Gastroesophageal sphincter (tissue), 4 donors: ENCODE measurements around the gene ANO10. TPM values are rescaled to one million over a fixed set of nuclear protein-coding genes. Genes with fewer than 3 reads are reported as not detected.

Source experiments
- ATAC-seq: fragments of 150-250 bp; one replicate; pipeline ENCODE4 v1.9.1; 2016; ENCODE audit warnings: mild to moderate bottlenecking, moderate library complexity
- H3K27ac ChIP-seq, 4 donors: fragments of 200-600 bp; sonication (generic) in 3 of 4; 1 replicate in 3 of 4; 2 replicates in 1 of 4; pipeline ENCODE4 v1.5.1; 2016 to 2019
- H3K27me3 ChIP-seq: fragments of 200-600 bp; sonication (generic); one replicate; pipeline ENCODE4 v1.5.1; 2019
- H3K36me3 ChIP-seq, 2 donors: fragments of 200-600 bp; sonication (generic); one replicate each; pipeline ENCODE4 v1.5.1; 2019; ENCODE audit warnings: control low read depth in 1 of 2
- H3K4me1 ChIP-seq, 3 donors: fragments of 200-600 bp; sonication (generic); 1 replicate in 2 of 3; 2 replicates in 1 of 3; pipeline ENCODE4 v1.5.1; 2016 to 2019; ENCODE audit warnings: control low read depth in 2 of 3
- H3K4me3 ChIP-seq, 2 donors: fragments of 200-600 bp; sonication (generic); one replicate each; pipeline ENCODE4 v1.5.1; 2019; ENCODE audit warnings: mild to moderate bottlenecking in 1 of 2, moderate library complexity in 1 of 2
- H3K9me3 ChIP-seq, 3 donors: fragments of 200-600 bp; sonication (generic); one replicate each; pipeline ENCODE4 v1.5.1; 2017 to 2019; ENCODE audit warnings: control low read depth in 2 of 3
- EP300 ChIP-seq: sonication (generic); formaldehyde crosslinking; IDR thresholded peaks from one replicate; pipeline ENCODE4 v1.6.1; 2017; ENCODE audit warnings: antibody characterized with exemption, mild to moderate bottlenecking
- POLR2A ChIP-seq, 2 donors: fragments of 450-650 bp; IDR thresholded peaks; one replicate each; pipeline ENCODE4 v1.6.1; 2017; ENCODE audit warnings: antibody characterized with exemption in 2 of 2, mild to moderate bottlenecking in 2 of 2, moderate library complexity in 1 of 2
- POLR2AphosphoS5 ChIP-seq: sonication (generic); formaldehyde crosslinking; IDR thresholded peaks from one replicate; pipeline ENCODE4 v1.6.1; 2017; ENCODE audit warnings: antibody characterized with exemption
- WGBS, 2 donors: methylation state at CpG; one replicate each; pipeline ENCODE4 v1.1.5; 2018; ENCODE audit warnings: low coverage in 1 of 2; 5-methylcytosine and 5-hydroxymethylcytosine counted together
- total RNA-seq, 4 donors: library from RNA; depleted of rRNA; stranded (reverse); fragments of >200 nt; gene quantifications; one replicate each; pipeline ENCODE4 v1.1.0, GENCODE V29; 2016
- TF ChIP-seq, protein P1 (sequence below), 4 experiments: fragments of 200-600 bp in 2 of 4; fragments of 450-650 bp in 2 of 4; sonication (generic) in 1 of 4; IDR thresholded peaks; one replicate each; pipeline ENCODE4 v1.5.1; 2017 to 2019; ENCODE audit warnings: antibody characterized with exemption in 4 of 4, mild to moderate bottlenecking in 2 of 4, moderate library complexity in 2 of 4

Gene ANO10
- total RNA-seq, 4 donors from 2014 or later = 22.9 to 33.5 (median 30.2) TPM

DNA sequence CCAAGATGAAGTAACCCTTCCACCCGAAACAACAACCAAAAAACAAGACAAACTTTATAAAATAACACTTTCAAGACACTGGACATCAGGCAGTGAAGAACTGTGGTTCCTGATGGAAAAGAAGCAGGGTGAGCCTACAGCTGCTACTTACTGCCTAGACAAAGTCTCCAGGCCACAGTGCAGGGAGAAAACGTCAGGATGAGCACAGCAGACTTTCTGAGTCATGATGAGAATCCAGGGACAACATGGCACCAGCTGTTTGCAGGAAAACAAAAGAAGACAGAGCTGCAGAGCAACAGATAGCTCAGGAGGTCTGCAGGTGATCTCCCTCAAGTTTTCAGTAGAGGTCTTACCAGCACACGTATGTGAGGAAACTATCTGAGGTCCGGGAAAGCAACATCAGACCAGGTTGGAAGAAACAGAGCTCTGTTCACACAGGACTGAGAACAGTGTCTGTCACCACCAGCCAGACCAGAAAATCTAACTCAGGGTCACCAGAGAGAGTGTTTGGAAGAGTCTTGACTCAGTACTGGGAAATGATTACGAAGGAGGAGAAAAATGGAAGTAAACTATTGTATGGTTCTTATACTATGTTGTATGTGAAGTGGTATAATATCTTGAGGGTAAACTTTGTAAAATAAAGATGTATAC, 108.9 kb downstream of the ANO10 start:
- no peaks in the 10 kb centered on the region for H3K9me3 ChIP-seq
- ATAC-seq = no peak
- no peak for TF ChIP-seq EP300
- peaks cover 0 to 8% (median 0%) of the 10 kb centered on the region in 3 donors for H3K4me1 ChIP-seq
- peaks cover 0 to 6% of the 10 kb centered on the region in 2 donors for H3K36me3 ChIP-seq
- H3K27ac ChIP-seq = no peak overlapping the region
- WGBS, 2 donors = 81 to 83% methylated on average over 5 of the region's 5 CpGs
- no peak overlapping the region for H3K4me3 ChIP-seq
- no peaks in the 10 kb centered on the region for H3K27me3 ChIP-seq

DNA sequence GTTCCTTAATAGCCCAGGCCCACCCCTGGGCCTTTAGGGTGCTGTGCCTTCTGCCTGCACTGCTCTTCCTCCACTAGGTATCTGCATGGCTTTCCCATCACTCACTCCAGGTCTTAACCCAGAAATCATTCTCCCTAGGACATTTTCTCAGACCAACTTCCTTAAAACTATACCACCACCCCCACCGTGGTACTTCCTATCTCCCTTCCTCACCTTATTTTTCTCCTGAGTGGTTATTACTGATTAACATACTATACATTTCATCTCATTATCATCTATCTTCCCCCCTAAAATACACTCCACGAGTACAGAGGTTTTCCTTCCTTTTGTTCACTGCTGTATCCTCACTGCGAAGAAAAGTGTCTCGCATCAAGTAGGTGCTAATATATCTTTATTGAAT, 115.2 kb downstream of the ANO10 start:
- Histone ChIP-seq H3K36me3 (no peaks in the 10 kb centered on the region), H3K27me3 (no peaks in the 10 kb centered on the region), H3K4me1 (peaks cover 0 to 16% (median 0%) of the 10 kb centered on the region in 3 donors), H3K27ac (no peak overlapping the region), H3K9me3 (no peaks in the 10 kb centered on the region), H3K4me3 (no peak overlapping the region)
- ATAC-seq = no peak
- TF ChIP-seq POLR2A (IDR thresholded peaks at IDR 0.05) = no peak
- no peak for TF ChIP-seq POLR2AphosphoS5
- TF ChIP-seq, protein P1, sequence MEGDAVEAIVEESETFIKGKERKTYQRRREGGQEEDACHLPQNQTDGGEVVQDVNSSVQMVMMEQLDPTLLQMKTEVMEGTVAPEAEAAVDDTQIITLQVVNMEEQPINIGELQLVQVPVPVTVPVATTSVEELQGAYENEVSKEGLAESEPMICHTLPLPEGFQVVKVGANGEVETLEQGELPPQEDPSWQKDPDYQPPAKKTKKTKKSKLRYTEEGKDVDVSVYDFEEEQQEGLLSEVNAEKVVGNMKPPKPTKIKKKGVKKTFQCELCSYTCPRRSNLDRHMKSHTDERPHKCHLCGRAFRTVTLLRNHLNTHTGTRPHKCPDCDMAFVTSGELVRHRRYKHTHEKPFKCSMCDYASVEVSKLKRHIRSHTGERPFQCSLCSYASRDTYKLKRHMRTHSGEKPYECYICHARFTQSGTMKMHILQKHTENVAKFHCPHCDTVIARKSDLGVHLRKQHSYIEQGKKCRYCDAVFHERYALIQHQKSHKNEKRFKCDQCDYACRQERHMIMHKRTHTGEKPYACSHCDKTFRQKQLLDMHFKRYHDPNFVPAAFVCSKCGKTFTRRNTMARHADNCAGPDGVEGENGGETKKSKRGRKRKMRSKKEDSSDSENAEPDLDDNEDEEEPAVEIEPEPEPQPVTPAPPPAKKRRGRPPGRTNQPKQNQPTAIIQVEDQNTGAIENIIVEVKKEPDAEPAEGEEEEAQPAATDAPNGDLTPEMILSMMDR (IDR thresholded peaks at IDR 0.05) = no peak
- no peak for TF ChIP-seq EP300
- WGBS, 2 donors = 61 to 100% methylated on average over 1 to 4 of the region's 4 CpGs

DNA sequence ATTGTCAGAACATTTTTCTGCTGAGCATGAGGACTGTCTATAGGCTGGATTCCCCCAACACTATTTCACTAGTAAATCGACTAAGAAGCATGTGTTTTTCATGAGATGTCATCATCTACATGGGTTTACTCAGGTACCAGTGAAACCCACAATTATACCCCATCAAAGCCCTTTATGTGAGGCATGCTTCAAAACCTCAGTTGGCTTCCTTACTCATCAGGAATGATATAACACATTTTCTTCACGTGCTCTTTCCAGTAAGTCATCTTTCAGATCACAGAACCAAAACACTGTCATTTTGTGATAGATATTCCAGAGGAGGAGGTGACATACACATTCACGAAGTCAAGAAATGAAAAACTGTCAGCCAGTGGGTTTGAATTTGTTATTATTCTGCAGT, 116.5 kb downstream of the ANO10 start:
- TF ChIP-seq, protein P1 (IDR thresholded peaks at IDR 0.05) = no peak
- TF ChIP-seq EP300 (no peak), POLR2AphosphoS5 (no peak), POLR2A (IDR thresholded peaks at IDR 0.05) (no peak)
- no peaks in the 10 kb centered on the region for H3K27me3 ChIP-seq
- H3K9me3 ChIP-seq = no peaks in the 10 kb centered on the region
- no peak overlapping the region for H3K4me3 ChIP-seq
- H3K27ac ChIP-seq = no peak overlapping the region
- H3K36me3 ChIP-seq = no peaks in the 10 kb centered on the region
- ATAC-seq = no peak
- peaks cover 0 to 11% (median 0%) of the 10 kb centered on the region in 3 donors for H3K4me1 ChIP-seq
- WGBS, 2 donors = 9 to 36% methylated on average over 3 of the region's 3 CpGs

DNA sequence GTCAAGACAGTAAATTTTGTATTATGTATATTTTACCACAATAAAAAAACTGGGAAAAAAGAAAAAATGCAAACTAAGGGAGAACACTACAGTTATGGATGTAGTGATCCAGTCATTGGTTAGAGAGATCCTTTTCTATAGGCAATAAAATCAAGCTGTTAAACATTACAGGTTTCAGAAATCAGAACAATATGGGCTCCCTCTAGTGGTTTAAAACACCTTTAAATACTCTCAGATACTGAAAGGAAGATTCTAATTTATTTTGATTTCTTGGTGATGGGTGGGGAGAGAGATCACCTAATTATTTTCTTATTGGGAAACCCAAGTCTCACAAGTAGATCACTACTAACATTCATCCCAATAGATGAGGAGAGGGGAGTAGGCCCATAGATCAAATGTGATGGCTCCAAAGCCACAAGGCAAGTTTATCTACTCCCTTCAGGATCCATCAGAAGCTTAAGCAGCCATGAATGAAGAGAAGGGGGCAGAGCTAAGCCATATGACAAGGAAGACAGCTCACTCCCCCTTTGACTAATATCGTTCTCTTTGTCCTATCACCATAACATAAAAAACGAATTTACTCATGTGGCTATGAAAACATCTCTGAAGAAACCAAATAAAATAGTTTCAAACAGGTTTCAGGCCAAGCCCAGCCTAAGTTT, 118.6 kb downstream of the ANO10 start:
- H3K36me3 ChIP-seq = no peaks in the 10 kb centered on the region
- peak overlapping the region in 2 of 4 donors; percentile 39 to 40 for H3K27ac ChIP-seq
- H3K4me3 ChIP-seq = no peak overlapping the region
- ATAC-seq = no peak
- WGBS, 2 donors = 15 to 21% methylated on average over 2 of the region's 2 CpGs
- H3K27me3 ChIP-seq = no peaks in the 10 kb centered on the region
- H3K4me1 ChIP-seq = peaks cover 0 to 11% (median 0%) of the 10 kb centered on the region in 3 donors
- TF ChIP-seq POLR2A (IDR thresholded peaks at IDR 0.05) (no peak), EP300 (no peak), POLR2AphosphoS5 (no peak)
- TF ChIP-seq, protein P1 (IDR thresholded peaks at IDR 0.05) = peak; percentile 34 to 65 (median 50)
- H3K9me3 ChIP-seq = no peaks in the 10 kb centered on the region

DNA sequence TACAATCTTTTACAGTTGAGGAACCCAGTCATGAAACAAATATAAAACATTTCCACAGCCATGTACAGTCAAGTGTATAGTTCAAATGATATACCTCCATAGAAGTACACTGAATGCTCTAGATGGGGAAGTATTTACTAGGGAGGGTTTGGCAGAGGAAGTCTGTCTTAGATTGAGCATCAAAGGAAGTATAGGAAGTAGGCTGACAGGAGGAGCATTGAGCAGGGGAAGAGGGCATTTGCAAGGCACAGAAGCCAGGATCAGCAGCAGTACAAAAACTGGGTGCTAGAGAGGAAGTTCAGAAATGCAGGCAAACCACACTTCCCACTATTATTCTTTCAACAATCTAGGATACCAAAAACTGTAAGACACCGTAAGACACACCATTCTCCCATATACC, 122.6 kb downstream of the ANO10 start:
- WGBS, 2 donors = 69 to 89% methylated on average over 1 of the region's 1 CpG
- H3K4me1 ChIP-seq = peaks cover 0 to 11% (median 2%) of the 10 kb centered on the region in 3 donors
- H3K36me3 ChIP-seq = no peaks in the 10 kb centered on the region
- no peak for ATAC-seq
- TF ChIP-seq, protein P1 (IDR thresholded peaks at IDR 0.05) = no peak
- TF ChIP-seq POLR2A (IDR thresholded peaks at IDR 0.05) (no peak), POLR2AphosphoS5 (no peak), EP300 (no peak)
- H3K27ac ChIP-seq = no peak overlapping the region
- no peak overlapping the region for H3K4me3 ChIP-seq
- H3K9me3 ChIP-seq = no peaks in the 10 kb centered on the region
- no peaks in the 10 kb centered on the region for H3K27me3 ChIP-seq
